Ramos (cell line): ENCODE data around the gene TXNDC9.
"Not testable (repeated sequence)": the region's sequence is repeated elsewhere in the genome, so short reads cannot be mapped to it uniquely, and the experiment has no call there.

ENCODE experiments used
- in situ Hi-C: fragments of 300-500 bp; cut with MboI; formaldehyde crosslinking; loops from one replicate; pipeline ENCODE4 v1.14.3; 2022; ENCODE audit warnings: low sequenced_read_pairs; ENCODE audit not compliant: unreplicated experiment

TXNDC9 gene

DNA sequence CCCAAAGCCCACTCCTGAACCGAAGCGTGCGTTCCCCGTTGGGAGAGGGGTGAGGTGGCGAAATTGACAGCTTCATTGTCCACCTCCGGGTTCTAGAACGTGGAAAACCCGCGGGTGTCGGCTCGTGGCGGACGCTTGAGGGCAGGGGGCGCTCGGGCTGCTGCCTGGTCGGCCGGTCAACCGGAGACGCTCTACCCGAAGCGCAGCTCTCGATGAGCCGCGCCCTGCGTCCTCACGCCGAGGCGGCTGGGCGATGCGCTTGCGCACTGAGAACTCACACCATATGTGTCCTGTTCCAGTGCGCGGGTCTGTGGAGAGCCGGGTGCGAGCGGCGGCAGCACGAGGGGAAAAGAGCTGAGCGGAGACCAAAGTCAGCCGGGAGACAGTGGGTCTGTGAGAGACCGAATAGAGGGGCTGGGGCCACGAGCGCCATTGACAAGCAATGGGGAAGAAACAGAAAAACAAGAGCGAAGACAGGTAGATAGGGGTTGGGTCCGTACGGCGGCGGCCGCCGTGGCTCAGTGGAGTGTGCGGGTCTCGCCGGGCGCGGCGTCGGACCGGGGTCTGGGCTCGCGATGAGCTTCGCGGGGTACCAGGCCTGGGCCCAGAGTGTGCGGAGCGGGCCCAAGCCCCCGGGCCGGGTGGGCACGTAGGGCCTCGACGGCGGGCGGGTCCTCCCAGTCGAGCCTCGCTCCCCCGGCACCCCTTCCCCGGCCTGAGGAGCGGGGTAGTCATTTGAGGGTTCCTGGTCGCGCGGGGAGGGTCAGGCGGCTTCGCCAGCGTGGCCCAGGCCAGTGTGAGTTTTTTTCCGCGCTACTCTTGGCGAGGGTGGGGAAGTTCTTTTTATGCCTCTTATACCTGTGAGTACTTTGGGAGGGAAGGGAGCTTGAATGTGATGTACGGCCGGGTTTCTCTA is 1.2 kb upstream of the TXNDC9 start, which contains the start of gene EIF5B:
Gene EIF5B (plus strand): TSS at position 277 of the 916 bp plus-strand sequence. CDS start 166 bp downstream, at position 443.
- in situ Hi-C loops = loop anchor here (10.0 kb wide), 1 partner anchor 153 kb away; the partner anchor contains the start of genes MITD1 and MRPL30

DNA sequence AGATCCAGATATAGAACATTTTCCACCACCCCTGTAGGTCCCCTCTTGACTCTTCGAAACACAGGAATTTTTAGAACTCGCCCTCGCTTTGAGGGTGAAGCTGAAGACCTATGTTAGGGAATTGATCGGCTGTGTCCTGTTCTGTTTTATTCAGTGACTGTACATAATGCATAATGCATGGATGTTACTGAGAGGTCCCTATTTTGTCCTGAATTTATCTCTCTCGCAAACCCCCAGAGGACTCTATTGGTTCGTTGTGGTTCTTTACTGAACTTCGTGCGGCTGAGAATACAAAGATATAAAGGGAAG is 625 bp upstream of the TXNDC9 start:
- in situ Hi-C loops = loop anchor here (10.0 kb wide), 1 partner anchor 152 kb away; the partner anchor contains the start of genes MITD1 and MRPL30

DNA sequence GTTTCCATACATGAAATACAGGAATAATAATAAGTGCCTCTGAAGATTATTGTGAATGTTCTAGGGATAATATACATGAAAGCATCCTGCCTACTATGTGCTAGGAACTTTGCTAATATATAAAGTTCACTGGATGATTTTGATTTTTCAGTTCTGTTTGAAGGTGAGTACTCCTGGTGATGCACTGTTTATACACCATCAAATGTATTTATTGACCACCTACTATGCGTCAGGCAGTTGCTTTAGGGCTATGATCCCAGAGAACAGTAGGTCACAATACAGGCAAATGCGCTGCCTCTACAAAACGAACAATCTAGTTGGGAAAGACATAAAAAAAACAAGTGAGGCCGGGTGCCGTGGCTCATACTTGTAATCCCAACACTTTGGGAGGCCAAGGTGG is 10.7 kb downstream of the TXNDC9 start:
- in situ Hi-C loops = no loop called here

DNA sequence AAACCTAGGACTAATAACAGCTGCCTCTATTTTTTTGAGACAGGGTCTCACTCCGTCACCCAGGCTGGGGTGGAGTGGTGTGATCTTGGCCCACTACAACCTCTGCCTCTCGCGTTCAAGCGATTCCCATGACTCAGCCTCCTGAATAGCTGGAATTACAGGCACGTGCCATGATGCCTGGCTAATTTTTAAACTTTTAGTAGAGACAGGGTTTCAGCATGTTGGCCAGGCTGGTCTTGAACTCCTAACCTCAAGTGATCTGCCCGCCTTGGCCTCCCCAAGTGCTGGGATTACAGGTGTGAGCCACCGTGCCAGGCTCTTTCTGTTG is 18.3 kb downstream of the TXNDC9 start:
- in situ Hi-C loops = not testable (repeated sequence)

DNA sequence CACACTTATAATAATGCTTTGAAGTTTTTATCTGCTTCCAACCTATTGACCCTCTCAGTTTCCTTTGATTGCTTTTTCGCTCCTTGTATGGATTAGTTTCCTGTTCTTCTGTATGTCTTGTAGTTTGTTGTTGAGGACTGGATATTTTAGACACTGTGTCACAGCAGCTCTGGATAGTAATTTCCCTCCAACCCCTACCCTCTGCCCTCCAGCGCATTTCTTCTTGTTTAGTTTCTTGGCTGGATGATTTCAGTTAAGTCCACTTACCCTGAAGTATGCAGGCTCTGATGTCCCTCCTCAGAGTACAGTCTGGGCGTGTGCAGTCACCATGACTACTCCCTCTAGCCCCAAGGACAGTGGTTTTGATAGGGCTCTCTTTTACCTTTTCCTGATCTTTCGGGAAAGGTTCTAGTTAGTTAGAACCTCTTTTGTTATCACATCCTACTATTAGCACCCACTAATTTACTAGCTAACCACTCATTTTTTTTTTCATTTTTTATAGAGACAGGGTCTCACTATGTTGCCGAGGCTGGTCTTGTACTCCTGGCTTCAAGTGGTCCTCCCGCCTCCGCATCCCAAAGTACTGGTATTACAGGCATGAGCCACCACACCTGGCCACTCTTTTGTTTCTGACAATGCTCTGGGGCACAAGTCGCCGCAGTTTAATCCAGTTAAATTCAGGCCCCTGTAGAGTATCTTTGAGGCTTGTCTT is 18.8 kb downstream of the TXNDC9 start:
- in situ Hi-C loops = no loop called here

DNA sequence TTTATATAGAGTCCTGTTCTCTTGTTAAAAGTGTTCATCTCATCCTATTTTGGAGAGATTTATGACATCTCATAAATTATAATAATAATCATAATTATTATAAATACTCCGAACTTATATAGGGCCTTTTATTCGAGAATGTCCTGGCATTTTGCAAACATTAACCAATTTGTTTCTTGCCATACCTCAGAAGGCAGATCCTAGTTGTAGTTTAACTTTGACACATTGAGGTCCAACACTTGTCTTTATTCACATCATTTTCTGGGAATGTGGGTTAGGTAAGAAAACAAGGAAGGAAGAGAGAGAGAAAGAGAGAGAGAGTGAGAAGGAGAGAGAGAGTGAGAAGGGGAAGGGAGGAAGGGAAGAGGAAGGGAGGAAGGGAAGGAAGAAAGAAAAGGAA is 35.0 kb downstream of the TXNDC9 start, which contains the start of gene LYG1:
Gene LYG1 (minus strand): TSS at position 101 of the 400 bp plus-strand sequence. CDS start 5,527 bp downstream, outside the sequence.
- in situ Hi-C loops = not testable (repeated sequence)

DNA sequence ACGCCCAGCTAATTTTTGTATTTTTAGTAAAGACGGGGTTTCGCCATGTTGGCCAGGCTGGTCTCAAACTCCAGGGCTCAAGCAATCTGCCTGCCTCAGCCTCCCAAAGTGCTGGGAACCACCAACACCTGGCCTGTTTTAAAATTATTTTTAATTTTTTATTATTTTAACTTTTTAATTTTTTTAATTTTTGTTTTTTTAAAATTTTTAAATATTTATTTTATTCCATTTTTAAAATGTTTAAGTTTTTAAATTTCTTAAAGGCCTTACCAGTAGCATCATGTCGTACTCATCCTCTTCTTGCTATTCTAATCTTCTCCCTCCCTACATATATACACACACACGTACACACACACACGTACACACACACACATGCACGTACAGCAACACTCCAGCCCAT is 36.6 kb downstream of the TXNDC9 start:
- in situ Hi-C loops = no loop called here

DNA sequence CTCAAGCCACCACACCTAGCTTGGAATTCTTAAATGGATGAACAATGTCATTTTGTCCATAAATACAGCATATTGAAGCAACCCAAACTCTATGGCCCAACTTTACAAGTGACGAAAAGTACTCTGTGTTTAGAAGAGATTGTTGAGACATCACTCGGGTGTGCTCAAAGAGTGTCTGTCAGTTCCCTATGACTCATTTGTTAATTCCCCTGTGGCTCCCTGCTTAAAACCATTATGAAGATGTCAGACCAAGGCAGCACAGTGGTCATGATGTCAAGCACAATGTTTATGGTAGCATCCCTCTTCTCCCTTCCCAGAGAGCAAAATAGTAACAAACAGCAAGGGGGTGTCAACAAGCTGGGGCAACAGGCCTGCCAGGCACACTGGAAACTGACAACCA is 38.1 kb downstream of the TXNDC9 start:
- in situ Hi-C loops = no loop called here

DNA sequence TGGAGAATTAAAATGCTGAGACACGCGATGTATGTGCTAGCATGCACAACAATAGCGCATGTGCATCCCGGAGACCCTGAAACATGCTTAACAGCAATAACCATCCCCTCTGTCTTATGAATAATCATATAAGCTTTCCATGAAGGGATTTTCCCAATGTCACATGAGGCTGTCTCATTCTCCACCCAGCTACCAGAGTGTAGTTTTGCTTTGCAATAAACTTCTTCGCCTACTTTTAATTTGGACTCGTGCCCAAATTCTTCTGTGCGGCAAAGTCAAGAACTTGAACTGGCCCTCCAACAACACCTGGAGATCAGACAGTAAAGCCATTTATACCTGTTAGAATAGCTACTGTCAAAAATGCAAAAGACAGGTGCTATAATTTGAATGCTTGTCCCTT is 50.6 kb downstream of the TXNDC9 start:
- in situ Hi-C loops = no loop called here

DNA sequence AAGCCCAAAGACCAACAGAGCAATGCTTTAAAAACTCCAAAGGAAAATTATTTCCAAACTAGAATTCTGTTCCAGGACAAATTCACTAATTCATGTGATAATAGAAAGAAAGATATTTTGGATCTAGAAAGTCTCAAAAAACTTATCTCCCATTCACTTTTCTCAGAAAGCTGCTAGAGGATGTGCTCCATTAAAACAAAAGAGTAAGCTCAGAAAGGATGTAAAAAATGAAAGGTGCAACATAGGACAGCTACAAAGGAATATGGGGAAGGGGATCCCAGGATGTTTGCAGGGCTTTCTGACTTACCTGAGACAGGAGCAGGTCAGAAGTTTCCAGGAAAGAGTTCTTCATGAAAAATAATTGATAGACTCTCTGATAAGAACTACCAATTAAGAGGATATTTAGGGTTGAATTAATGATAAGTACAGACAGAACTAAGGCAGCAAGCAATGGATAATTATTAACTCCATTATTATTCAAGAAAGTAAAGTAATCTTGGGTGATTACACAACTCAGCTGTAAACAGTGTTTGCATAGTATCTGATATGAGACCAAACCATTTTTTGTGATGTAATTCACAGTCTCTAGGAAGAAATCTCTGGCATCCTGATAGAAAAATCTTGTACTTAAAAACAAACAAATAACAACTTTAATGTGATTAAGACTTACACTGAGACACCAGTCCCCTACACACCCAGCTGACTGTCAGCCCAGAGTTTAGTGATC is 56.0 kb downstream of the TXNDC9 start:
- in situ Hi-C loops = no loop called here

DNA sequence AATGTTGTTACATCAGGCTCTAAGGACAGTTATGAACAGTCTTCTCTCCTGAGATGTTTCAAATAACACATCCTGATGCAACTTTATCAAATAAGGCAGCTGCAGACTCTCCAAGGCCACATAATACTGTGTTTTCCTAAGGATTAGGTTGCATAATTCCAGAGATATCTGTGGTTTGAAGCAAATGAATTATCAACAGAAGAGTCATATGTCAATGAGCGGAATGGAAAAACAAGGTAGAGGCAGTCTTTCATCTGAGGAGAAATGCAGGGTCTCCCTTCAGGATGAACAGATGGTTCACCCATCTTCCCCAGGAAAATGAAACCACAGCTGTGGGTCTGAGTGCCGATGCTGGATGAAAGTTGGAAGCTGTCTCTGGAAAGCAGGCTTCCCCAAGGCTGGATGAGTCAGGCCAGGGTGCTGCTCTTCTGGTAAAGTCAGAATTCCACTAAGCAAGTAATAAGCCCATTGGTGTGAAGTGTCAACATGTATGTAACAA is 57.3 kb downstream of the TXNDC9 start:
- in situ Hi-C loops = no loop called here

DNA sequence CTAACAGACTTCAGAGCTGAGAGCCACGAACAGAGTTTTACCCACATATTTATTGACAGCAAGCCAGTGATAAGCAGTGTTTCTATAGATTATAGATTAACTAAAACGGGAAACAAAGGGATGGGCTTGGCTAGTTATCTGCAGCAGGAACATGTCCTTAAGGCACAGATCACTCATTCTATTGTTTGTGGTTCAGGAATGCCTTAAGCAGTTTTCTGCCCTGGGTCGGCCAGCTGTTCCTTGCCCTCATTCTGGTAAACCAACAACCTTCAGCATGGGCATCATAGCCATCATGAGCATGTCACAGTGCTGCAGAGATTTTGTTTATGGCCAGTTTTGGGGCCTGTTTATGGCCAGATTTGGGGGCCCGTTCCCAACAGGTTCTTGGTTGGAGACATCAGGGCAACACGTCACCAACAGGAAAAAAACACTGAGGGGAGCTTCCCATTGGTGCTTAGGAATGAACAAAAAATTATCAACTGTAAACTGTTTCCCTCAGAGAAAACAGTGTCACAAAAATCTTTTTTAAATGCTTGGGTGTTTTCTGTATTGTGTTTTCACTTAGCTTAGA is 57.9 kb downstream of the TXNDC9 start:
- in situ Hi-C loops = not testable (repeated sequence)

DNA sequence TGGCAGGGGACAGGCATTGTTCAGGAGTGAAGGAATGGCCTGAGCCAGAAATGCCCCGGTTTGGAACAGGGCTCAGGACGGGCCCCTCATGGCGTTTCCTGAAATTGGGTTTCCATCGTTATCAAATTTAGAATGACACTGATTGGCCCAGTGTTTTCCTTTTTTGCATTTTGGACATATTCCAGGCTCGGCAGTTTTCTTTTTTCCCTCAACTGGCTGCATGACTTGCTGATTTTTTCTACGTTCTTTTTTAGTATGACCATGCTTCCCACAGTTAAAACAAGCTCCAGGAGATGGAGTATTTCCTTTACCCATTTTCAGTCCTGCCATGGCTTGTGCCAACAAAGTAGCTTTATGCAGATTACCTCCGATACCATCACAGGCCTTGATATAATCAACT is 60.3 kb downstream of the TXNDC9 start:
- in situ Hi-C loops = no loop called here
